NCI-H524 treated with DMSO at 0.1 percent for 48 hours (cell line): ENCODE results near the gene BTBD9.

ENCODE experiments used
- DNase-seq: peaks from one replicate; lab custom pipeline; 2025; lab: John Stamatoyannopoulos, UW

BTBD9 gene

GRCh38 chr6:38554700-38555413 is 84.9 kb downstream of the BTBD9 start:
- no peak for DNase-seq

- no peak for DNase-seq
These were observed 85.7 kb downstream of the BTBD9 start for GRCh38 chr6:38554014-38554413.

GRCh38 chr6:38552121-38552520 is 87.6 kb downstream of the BTBD9 start:
- DNase-seq, result no peak

- DNase-seq, result no peak
These were observed 89.9 kb downstream of the BTBD9 start for GRCh38 chr6:38549795-38550194.

- no peak for DNase-seq
These were observed 90.5 kb downstream of the BTBD9 start for GRCh38 chr6:38549180-38549579.

GRCh38 chr6:38543022-38543421 is 96.7 kb downstream of the BTBD9 start:
- no peak for DNase-seq

- no peak for DNase-seq
These were observed 97.7 kb downstream of the BTBD9 start for GRCh38 chr6:38542031-38542430.

- DNase-seq, result no peak
These were observed 106.7 kb downstream of the BTBD9 start for GRCh38 chr6:38533064-38533463.

- DNase-seq, result no peak
These were observed 108.6 kb downstream of the BTBD9 start for GRCh38 chr6:38531134-38531533.

GRCh38 chr6:38528196-38528965 is 111.3 kb downstream of the BTBD9 start:
- DNase-seq, result no peak

- DNase-seq, result no peak
These were observed 112.4 kb downstream of the BTBD9 start for GRCh38 chr6:38527371-38527770.

- no peak for DNase-seq
These were observed 113.8 kb downstream of the BTBD9 start for GRCh38 chr6:38525888-38526287.

- DNase-seq, result no peak
These were observed 115.1 kb downstream of the BTBD9 start for GRCh38 chr6:38524436-38525145.

GRCh38 chr6:38522322-38522721 is 117.4 kb downstream of the BTBD9 start:
- DNase-seq, result no peak

- no peak for DNase-seq
These were observed 121.0 kb downstream of the BTBD9 start for GRCh38 chr6:38518511-38519304.

GRCh38 chr6:38517005-38517404 is 122.7 kb downstream of the BTBD9 start:
- no peak for DNase-seq

GRCh38 chr6:38514399-38514798 is 125.3 kb downstream of the BTBD9 start:
- no peak for DNase-seq

GRCh38 chr6:38512211-38512610 is 127.5 kb downstream of the BTBD9 start:
- no peak for DNase-seq

GRCh38 chr6:38510205-38510604 is 129.5 kb downstream of the BTBD9 start:
- DNase-seq, result no peak

GRCh38 chr6:38509713-38510112 is 130.0 kb downstream of the BTBD9 start:
- no peak for DNase-seq

GRCh38 chr6:38508894-38509293 is 130.8 kb downstream of the BTBD9 start:
- no peak for DNase-seq

GRCh38 chr6:38508286-38508685 is 131.4 kb downstream of the BTBD9 start:
- no peak for DNase-seq
